GM10266 (cell line): Measurements from ENCODE around the gene ZNF30.
A peak's percentile ranks its signal among the peaks of the same experiment; 100 is the strongest.

Experiments used
- DNase-seq: peaks from one replicate; pipeline ENCODE4 v3.0.0; 2012; ENCODE audit errors: extremely low spot score
- TF ChIP-seq, protein P1 (sequence below): IDR thresholded peaks from 2 replicates; pipeline ENCODE4 v1.5.1; 2012; ENCODE audit warnings: mild to moderate bottlenecking, low read depth; ENCODE audit not compliant: control insufficient read depth, insufficient read depth; ENCODE audit errors: missing control alignments

Gene ZNF30

DNA sequence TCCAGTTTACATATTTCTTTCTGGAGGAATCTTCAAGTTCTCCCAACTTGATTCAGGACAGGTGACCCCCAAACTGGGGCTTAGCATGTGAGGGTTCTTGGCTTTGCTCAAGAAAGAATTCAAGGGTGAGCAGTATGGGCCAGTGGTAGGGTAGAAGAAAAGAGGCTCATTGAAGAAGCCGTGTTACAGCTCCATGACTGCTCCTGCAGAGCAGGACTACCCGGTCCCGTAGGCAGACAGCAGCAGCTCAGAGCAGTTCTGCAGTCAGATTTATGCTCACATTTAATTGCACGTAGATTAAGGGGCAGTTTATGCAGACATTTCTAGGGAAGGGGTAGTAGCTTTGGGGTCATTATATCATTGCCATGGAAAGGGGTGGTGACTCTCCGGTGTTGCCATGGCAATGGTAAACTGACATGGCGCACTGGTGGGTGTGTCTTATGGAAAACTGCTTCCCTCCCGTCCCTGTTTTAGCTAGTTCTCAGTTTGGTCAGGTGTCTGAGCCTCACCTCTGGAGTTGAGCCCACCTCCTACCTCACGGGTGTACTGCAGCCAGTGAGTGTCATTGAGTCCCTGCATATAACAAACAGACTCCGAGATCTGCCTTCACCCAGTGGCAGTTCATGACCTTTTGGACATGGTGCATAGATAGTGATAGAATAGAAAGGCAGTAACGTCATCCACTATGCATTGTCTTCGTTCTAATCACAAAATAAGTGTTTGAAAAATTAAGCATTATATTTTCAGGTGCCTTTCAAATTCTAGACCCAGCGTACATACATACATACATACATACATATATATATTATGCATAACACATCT, 53.3 kb downstream of the ZNF30 start:
- DNase-seq, result no peak
- TF ChIP-seq, protein P1, sequence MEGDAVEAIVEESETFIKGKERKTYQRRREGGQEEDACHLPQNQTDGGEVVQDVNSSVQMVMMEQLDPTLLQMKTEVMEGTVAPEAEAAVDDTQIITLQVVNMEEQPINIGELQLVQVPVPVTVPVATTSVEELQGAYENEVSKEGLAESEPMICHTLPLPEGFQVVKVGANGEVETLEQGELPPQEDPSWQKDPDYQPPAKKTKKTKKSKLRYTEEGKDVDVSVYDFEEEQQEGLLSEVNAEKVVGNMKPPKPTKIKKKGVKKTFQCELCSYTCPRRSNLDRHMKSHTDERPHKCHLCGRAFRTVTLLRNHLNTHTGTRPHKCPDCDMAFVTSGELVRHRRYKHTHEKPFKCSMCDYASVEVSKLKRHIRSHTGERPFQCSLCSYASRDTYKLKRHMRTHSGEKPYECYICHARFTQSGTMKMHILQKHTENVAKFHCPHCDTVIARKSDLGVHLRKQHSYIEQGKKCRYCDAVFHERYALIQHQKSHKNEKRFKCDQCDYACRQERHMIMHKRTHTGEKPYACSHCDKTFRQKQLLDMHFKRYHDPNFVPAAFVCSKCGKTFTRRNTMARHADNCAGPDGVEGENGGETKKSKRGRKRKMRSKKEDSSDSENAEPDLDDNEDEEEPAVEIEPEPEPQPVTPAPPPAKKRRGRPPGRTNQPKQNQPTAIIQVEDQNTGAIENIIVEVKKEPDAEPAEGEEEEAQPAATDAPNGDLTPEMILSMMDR, result no peak

DNA sequence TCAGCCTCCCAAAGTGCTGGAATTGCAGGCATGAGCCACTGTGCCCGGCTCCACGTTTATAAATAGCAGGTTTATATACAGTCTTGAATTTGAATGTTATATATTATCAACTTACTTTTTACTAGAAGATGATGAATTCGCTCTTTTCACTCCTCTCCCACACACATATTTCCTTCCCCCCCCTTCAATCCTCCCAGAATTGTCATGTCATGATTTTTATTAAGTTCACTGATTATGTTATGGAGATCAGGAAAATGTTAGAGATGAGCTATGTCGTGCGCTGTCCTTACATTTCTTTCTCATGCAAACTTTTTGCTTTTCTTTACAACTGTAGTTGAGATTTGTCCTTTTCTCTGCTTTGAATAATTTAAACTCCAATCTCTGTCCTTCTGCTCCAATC, 55.6 kb downstream of the ZNF30 start:
- TF ChIP-seq, protein P1, result no peak

DNA sequence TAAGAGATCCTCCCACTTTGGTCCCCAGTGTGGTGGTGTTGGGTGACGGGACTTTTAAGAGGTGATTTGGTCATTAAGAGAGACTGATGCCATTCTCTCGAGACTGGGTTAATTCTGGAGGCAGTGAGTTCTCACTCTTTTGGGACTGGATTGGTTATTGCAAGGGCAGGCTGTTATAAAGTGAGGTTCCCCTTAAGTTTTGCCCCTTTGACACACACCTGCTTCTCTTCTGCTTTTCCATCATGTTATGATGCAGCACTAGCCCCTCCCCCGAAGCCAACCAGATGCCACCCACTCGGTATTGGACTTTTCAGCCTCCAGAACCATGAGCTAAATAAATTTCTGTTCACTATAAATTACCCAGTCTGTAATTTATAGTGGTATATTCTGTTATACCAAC, 57.1 kb downstream of the ZNF30 start:
- DNase-seq, result no peak
- TF ChIP-seq, protein P1, result no peak

More for the DNA sequence above, 55.6 kb downstream of the ZNF30 start:
- no peak for DNase-seq

DNA sequence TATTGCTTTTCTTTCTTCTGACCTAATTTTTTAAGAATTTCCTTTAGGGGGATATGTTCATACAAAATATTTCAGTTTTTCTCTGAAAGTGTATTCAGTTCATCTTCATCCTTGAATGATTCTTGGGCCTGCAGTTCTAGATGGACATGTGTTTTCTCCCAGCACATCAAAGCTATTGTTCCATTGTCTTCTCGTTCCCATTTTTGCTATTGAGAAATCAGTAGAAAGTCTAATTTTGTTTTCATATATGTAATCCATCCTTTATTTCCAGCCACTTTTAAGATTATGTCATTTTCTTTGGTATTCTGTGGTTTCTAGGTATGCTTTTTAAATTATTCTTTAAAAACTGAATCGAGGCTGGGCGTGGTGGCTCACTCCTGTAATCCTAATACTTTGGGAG, 57.6 kb downstream of the ZNF30 start:
- DNase-seq, result no peak
- TF ChIP-seq, protein P1, result no peak

DNA sequence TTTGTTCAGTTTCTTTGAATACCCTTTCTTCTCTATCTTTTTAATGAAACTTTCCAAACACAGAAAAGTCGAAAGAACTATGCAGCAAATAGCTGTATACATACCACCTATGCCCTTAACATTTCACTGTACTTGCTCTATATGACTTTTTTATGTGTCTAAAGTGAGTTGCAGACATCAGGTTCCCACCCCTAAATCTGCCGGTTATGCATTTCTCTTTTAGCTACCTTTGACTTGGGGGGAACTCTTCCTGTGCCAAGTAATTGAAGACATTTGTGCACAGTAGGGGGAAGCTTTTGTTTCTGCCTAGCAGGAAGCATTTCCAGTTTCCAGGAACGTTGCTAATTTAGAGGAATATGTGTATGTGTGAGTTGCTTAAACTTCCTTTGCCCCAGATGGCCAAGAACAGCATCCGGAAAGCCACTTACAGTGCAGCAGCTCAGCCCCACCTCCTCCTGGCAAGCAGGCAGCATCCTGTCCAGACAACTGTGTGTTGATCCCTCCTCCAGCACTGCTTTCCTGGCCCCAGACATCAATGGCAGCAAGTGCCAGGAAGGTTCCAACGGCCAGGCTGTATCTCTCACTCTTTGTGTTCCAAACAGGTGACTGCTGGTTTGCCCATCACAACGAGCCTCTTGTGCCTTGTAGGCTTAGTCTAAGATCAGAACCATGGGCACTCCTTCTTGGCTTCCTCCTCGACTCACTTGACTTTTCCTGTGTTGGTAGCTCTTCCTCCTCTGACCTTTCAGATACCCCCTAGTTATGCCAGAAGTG, 58.7 kb downstream of the ZNF30 start:
- TF ChIP-seq, protein P1, result no peak
- no peak for DNase-seq

DNA sequence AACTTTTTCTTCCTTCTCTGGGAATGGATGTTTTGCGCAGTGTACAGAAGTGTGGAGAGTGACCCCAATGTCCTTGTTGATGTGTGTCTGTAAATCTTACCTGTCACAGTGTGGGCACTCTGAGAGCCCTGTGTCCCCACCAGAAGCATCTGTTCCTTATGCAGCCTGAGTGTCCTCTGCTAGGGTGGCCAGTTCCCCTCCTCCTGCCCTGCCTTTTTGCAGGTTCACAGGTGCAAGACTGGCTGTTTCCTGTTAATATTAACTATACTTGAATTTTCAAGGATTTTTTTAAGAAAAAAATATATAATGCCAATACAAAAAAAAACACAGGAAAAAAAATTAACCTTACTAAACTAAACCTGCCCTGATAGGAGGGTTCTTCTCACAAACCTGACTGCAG, 61.4 kb downstream of the ZNF30 start:
- DNase-seq, result no peak
- TF ChIP-seq, protein P1, result no peak

DNA sequence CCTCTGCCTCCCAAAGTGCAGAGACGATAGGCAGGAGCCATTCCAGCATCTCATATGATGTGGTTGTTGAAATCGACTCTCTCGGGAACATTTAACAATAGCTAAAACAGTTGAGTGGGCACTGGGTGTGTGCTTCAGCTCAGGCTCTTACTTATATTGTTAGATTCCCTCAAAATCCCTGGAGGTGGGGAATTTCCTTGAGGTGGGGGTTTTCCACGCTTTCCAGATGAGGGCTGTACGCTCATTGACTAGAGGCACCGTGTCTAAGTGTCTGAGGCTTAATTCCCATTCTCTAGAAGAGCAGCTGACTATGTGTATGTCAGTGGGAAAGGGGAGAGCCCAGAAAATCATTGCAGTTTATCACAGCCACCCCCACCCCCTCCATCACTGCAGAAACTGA, 62.6 kb downstream of the ZNF30 start:
- peak; percentile 16 for DNase-seq
- TF ChIP-seq, protein P1, result no peak
